ENCODE measurements around the gene MAML2.

MAML2 gene

GRCh38 chr11:96242191-96242847 is 100.7 kb downstream of the MAML2 start:
- peak overlapping the region; percentile 57 for H3K9ac ChIP-seq (ENCODE audit: low read depth, low read length)
- DNase-seq = no peak
- TF ChIP-seq EZH2 (IDR thresholded peaks at IDR 0.05; ENCODE audit: borderline replicate concordance, low read depth, low read length, severe bottlenecking) (no peak), CTCF (IDR thresholded peaks at IDR 0.05; ENCODE audit: borderline replicate concordance, extremely low read depth, low read length, poor library complexity, severe bottlenecking) (no peak)

GRCh38 chr11:96241331-96241841 is 101.6 kb downstream of the MAML2 start:
- Histone ChIP-seq H3K4me2 (ENCODE audit: insufficient read depth, low read length) (peak overlapping the region; percentile 66), H2AFZ (ENCODE audit: low read depth, low read length) (peak overlapping the region; percentile 71; the same call in 1 of the 2 replicates), H3K4me3 (ENCODE audit: low read depth in 1 of 2, low read length in 2 of 2) (no peak overlapping the region), H3K27me3 (ENCODE audit: insufficient read depth, low read length, poor library complexity) (no peaks in the 10 kb centered on the region), H3K79me2 (ENCODE audit: insufficient read depth, low read length) (peaks cover 2% of the 10 kb centered on the region; the same call in 1 of the 2 replicates), H3K4me1 (ENCODE audit: insufficient read depth, low read length) (peaks cover 33% of the 10 kb centered on the region), H3K9ac (ENCODE audit: low read depth, low read length) (peak overlapping the region; percentile 57), H3K36me3 (ENCODE audit: insufficient read depth, low read length) (no peaks in the 10 kb centered on the region), H3K27ac (ENCODE audit: low read length) (peak overlapping the region; percentile 84), H4K20me1 (ENCODE audit: insufficient read depth, low read length) (no peaks in the 10 kb centered on the region), H3K9me3 (ENCODE audit: insufficient read depth, low read length, severe bottlenecking) (no peaks in the 10 kb centered on the region)
- TF ChIP-seq EZH2 (IDR thresholded peaks at IDR 0.05; ENCODE audit: borderline replicate concordance, low read depth, low read length, severe bottlenecking) = no peak
- peak; percentile 46 for TF ChIP-seq CTCF (IDR thresholded peaks at IDR 0.05; ENCODE audit: borderline replicate concordance, extremely low read depth, low read length, poor library complexity, severe bottlenecking)
- DNase-seq = no peak
- no peak for ATAC-seq (ENCODE audit: insufficient read depth, low read depth)

More at GRCh38 chr11:96242191-96242847, 100.7 kb downstream of the MAML2 start:
- Histone ChIP-seq H3K4me1 (ENCODE audit: insufficient read depth, low read length) (peaks cover 33% of the 10 kb centered on the region), H3K4me2 (ENCODE audit: insufficient read depth, low read length) (peak overlapping the region; percentile 66), H4K20me1 (ENCODE audit: insufficient read depth, low read length) (no peaks in the 10 kb centered on the region), H3K27me3 (ENCODE audit: insufficient read depth, low read length, poor library complexity) (no peaks in the 10 kb centered on the region), H3K4me3 (ENCODE audit: low read depth in 1 of 2, low read length in 2 of 2) (peak overlapping the region; percentile 5 to 50; a peak in 3 of 4 replicates), H3K9me3 (ENCODE audit: insufficient read depth, low read length, severe bottlenecking) (no peaks in the 10 kb centered on the region), H3K36me3 (ENCODE audit: insufficient read depth, low read length) (no peaks in the 10 kb centered on the region), H3K79me2 (ENCODE audit: insufficient read depth, low read length) (peaks cover 2% of the 10 kb centered on the region; the same call in 1 of the 2 replicates), H3K27ac (ENCODE audit: low read length) (peak overlapping the region; percentile 84), H2AFZ (ENCODE audit: low read depth, low read length) (peak overlapping the region; percentile 71)
- ATAC-seq (ENCODE audit: insufficient read depth, low read depth) = peak; percentile 32

GRCh38 chr11:96238563-96239135 is 104.3 kb downstream of the MAML2 start:
- H3K27ac ChIP-seq (ENCODE audit: low read length) = no peak overlapping the region
- H3K4me3 ChIP-seq (ENCODE audit: low read depth in 1 of 2, low read length in 2 of 2) = no peak overlapping the region
- H4K20me1 ChIP-seq (ENCODE audit: insufficient read depth, low read length) = no peaks in the 10 kb centered on the region
- no peak overlapping the region for H3K9ac ChIP-seq (ENCODE audit: low read depth, low read length)
- TF ChIP-seq CTCF (IDR thresholded peaks at IDR 0.05; ENCODE audit: borderline replicate concordance, extremely low read depth, low read length, poor library complexity, severe bottlenecking) (no peak), EZH2 (IDR thresholded peaks at IDR 0.05; ENCODE audit: borderline replicate concordance, low read depth, low read length, severe bottlenecking) (no peak)
- no peaks in the 10 kb centered on the region; the same call in 1 of the 2 replicates for H3K79me2 ChIP-seq (ENCODE audit: insufficient read depth, low read length)
- no peak overlapping the region for H3K4me2 ChIP-seq (ENCODE audit: insufficient read depth, low read length)
- DNase-seq (no peak), ATAC-seq (ENCODE audit: insufficient read depth, low read depth) (no peak)
- no peaks in the 10 kb centered on the region for H3K36me3 ChIP-seq (ENCODE audit: insufficient read depth, low read length)
- H3K9me3 ChIP-seq (ENCODE audit: insufficient read depth, low read length, severe bottlenecking) = no peaks in the 10 kb centered on the region
- H3K4me1 ChIP-seq (ENCODE audit: insufficient read depth, low read length) = peaks cover 27% of the 10 kb centered on the region
- H3K27me3 ChIP-seq (ENCODE audit: insufficient read depth, low read length, poor library complexity) = no peaks in the 10 kb centered on the region
- H2AFZ ChIP-seq (ENCODE audit: low read depth, low read length) = no peak overlapping the region

Data from DND-41 (cell line).